ENCODE data around the gene NEDD9. TPM values are rescaled to one million over a fixed set of nuclear protein-coding genes. Genes with fewer than 3 reads are reported as not detected.

Gene NEDD9
- total and polyA plus RNA-seq, 2 experiments from 2014 or later: 4.4 to 13.0 TPM

GRCh38 chr6:11243861-11244260 lies 11.4 kb upstream of the NEDD9 start:
- TF ChIP-seq NANOG (IDR thresholded peaks at IDR 0.05; ENCODE audit: borderline replicate concordance) (no peak), ZNF114 (CRISPR knock-in tag; IDR thresholded peaks at IDR 0.05) (no peak), ZNF462 (CRISPR knock-in tag; IDR thresholded peaks at IDR 0.05) (no peak), ETS1 (IDR thresholded peaks at IDR 0.05) (no peak), ZNF331 (CRISPR knock-in tag; IDR thresholded peaks at IDR 0.05; ENCODE audit: low read depth) (no peak), CREB1 (CRISPR knock-in tag; IDR thresholded peaks at IDR 0.05; ENCODE audit: low read depth) (no peak), EZH2 (IDR thresholded peaks at IDR 0.05; ENCODE audit: low read depth, unreplicated experiment) (no peak), STAT1 (IDR thresholded peaks at IDR 0.05; ENCODE audit: unreplicated experiment) (no peak), POLR2AphosphoS5 (IDR thresholded peaks at IDR 0.05; ENCODE audit: low read depth) (no peak), CTCF (conservative IDR thresholded peaks at IDR 0.05; ENCODE audit: low read depth in 2 of 2) (no peak), JUNB (IDR thresholded peaks at IDR 0.05; ENCODE audit: unreplicated experiment) (no peak), EZH2phosphoT487 (IDR thresholded peaks at IDR 0.05; ENCODE audit: unreplicated experiment) (no peak), REST (IDR thresholded peaks at IDR 0.05; ENCODE audit: unreplicated experiment) (no peak)
- H3K36me3 ChIP-seq (ENCODE audit: insufficient read depth): no peaks in the 10 kb centered on the region
- peaks cover 21% of the 10 kb centered on the region for H3K9me2 ChIP-seq (ENCODE audit: insufficient read depth)
- ATAC-seq: no peak
- H3K27ac ChIP-seq (ENCODE audit: low read depth): no peak overlapping the region
- H3K4me1 ChIP-seq (ENCODE audit: insufficient read depth): no peaks in the 10 kb centered on the region
- no peaks in the 10 kb centered on the region for H4K20me1 ChIP-seq (replicated peaks; ENCODE audit: insufficient read depth)
- H3K9me3 Mint-ChIP-seq: peaks cover 3% of the 10 kb centered on the region; the same call in 1 of the 3 replicates
- H2AFZ ChIP-seq: no peak overlapping the region
- peaks cover 3% of the 10 kb centered on the region; the same call in 2 of the 3 replicates for H3K4me1 Mint-ChIP-seq
- DNase-seq (ENCODE audit: low spot score): no peak
- peaks cover 6% of the 10 kb centered on the region; the same call in 1 of the 2 replicates for H3K27me3 ChIP-seq (ENCODE audit: insufficient read depth)
- H3K27me3 Mint-ChIP-seq (ENCODE audit: insufficient read depth, low read depth, poor library complexity): peaks cover 15% of the 10 kb centered on the region
- 0 out of 3 replicates have a peak, but pooled peaks cover 1% of the 10 kb centered on the region for H3K36me3 Mint-ChIP-seq (ENCODE audit: low read depth)
- H3K79me2 ChIP-seq (replicated peaks; ENCODE audit: insufficient read depth): no peaks in the 10 kb centered on the region
- no peak overlapping the region for H3K4me3 ChIP-seq
- no peak overlapping the region for H3K27ac Mint-ChIP-seq
- H3F3A ChIP-seq (replicated peaks; ENCODE audit: low read depth): no peaks in the 10 kb centered on the region
- H3K4me2 ChIP-seq: no peak overlapping the region
- H3K4me3 Mint-ChIP-seq: no peak overlapping the region

All from GM23338 (cell line).